NCI-H2196 treated with DMSO at 0.1 percent for 48 hours (cell line): ENCODE results near the gene DCAF8L1.
"Not testable (repeated sequence)": the region's sequence is repeated elsewhere in the genome, so short reads cannot be mapped to it uniquely, and the experiment has no call there.

Source experiments
- DNase-seq: peaks from one replicate; lab custom pipeline; 2025; ENCODE audit not compliant: unreplicated experiment; lab: John Stamatoyannopoulos, UW

DCAF8L1 gene

DNA sequence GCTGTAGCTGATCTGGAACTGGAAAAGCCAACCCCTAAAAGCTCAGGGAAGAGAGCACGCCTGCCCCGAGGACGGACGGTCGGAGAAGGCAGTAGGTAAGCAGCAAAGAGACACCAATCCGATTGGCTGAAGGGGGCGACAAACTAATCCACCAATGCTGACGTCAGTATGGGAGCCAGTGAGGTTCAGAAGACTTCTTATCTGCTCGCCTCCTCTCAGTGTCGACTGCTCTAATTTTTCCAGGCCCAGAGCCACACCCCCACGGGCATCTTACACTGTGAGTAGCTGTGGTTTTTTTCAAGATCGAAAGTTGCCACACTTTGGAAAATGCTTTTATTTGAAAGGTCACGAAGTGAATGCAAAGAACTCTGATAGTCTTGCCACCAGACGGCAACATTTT lies at the start of gene DCAF8L1:
Gene DCAF8L1 (minus strand): TSS at position 101 of the 400 bp plus-strand sequence. CDS start 115 bp downstream, outside the sequence.
- DNase-seq = no peak

- no peak for DNase-seq
Measured at GRCh38 chrX:28022371-28022770, 41.1 kb upstream of the DCAF8L1 start.

DNA sequence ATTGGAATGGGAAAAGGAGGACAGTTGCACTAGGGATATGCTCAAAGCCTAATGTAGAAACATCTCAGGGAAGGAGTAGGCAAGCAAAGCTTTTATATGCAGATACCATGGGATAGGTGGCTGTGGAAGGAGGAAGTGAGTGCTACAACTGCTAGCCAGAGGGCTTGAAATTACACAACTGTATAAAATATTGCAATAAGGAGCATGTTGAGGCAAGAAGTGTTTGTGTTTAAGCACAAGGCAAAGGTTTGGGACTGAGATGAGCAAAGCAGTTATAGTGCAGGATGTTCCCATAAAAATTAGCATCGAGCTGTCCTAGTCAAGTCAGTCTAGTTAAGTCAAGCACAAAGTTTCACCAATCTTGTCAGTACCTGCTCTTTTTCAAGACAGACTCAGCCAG lies 35.6 kb upstream of the DCAF8L1 start:
- no peak for DNase-seq

DNA sequence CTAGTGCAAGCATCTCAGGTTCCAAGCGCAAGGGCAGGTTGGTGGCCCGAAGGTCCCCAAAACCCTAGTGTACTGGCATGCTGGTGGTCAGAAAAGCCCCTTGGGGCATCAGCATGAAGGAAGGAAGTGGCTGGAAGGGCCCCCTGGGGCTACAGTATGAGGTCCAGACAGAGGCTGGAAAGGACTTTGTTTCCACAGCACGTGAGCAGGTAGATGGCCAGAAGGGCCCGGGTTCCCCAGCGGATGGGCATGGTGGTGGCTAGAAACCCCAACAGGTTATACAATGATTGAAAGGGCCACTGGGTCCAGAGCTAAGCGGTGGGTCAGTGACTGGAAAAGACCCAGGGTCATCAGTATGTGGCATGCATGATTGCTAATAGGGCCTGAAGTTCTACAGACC lies 34.7 kb upstream of the DCAF8L1 start:
- no peak for DNase-seq

GRCh38 chrX:28010875-28011274 lies 29.6 kb upstream of the DCAF8L1 start:
- no peak for DNase-seq

DNA sequence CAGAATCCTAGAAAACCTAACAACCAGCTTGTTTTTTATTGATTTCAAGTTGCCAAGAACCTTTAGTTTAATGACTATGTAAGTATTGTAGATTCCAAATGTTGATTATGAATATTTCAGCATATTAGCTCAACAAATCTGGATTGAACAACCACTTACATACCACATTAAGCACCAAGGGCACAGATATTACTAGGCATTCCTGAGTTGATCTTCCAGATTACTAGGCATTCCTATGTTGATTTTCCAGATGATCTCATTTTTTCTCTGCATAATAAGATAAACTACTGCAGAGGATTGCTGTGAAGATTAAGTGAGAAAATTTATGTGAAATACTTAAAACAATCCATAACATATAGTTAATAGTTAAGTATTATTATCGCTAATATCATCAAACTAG lies 17.4 kb upstream of the DCAF8L1 start:
- no peak for DNase-seq

GRCh38 chrX:27997622-27998021 lies 16.4 kb upstream of the DCAF8L1 start:
- DNase-seq = no peak

GRCh38 chrX:27996132-27996531 lies 14.9 kb upstream of the DCAF8L1 start:
- no peak for DNase-seq

GRCh38 chrX:27995611-27996010 lies 14.4 kb upstream of the DCAF8L1 start:
- DNase-seq = no peak

DNA sequence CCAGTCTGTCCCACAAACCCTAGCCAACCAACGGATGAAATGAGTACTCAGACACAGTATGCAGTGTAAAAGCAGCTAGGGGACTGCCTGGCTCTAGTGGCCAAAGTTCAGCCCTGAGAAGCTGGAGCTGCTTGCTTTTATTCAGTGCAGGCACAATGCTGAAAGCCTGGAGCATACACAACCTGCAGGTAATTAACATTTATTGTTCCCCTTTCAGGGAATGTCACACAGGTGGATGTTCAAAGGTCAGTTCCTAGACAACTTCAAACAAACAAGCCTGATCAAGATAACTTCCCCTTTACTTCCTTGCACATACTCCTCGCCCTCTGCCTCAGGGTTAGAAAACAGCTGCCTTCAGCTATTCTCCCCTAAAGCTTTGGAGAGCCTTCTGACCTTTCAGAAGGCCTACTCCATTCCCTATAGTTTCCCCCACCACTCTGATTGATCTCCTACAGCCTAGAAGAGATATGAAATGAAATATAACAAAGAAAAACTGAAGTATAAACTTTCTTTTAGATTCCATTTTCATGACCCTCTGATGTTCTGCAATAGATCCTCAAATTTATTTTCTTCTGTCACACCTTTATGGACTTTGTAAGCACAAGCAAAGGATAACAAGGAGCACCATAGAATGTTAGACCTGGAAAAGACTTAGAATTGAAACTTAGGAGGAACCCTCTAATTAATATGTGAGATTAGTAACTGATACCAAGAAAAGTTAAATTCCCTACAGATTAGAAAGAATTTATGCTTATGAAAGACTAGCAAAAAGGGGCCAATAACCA lies 6.8 kb upstream of the DCAF8L1 start:
- DNase-seq = no peak

DNA sequence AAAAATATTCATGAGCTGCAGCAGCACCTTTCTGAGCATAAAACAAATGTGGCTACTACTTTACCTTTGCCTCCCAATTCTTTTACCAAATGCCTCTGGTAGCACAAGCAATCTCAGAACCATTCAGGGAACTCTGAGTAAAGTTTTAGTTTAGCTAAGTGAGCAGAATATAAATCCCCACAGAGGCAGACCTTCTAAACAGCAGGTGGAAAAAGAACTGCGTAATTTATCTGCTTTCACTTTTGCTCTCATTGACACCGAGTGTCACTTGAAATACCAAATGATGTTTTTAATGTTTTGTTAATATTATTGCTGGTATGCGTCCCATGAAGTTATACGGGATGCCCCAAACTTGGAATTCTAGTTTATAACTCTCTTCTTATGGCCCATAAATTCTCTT lies 4.3 kb downstream of the DCAF8L1 start:
- not testable (repeated sequence) for DNase-seq

DNA sequence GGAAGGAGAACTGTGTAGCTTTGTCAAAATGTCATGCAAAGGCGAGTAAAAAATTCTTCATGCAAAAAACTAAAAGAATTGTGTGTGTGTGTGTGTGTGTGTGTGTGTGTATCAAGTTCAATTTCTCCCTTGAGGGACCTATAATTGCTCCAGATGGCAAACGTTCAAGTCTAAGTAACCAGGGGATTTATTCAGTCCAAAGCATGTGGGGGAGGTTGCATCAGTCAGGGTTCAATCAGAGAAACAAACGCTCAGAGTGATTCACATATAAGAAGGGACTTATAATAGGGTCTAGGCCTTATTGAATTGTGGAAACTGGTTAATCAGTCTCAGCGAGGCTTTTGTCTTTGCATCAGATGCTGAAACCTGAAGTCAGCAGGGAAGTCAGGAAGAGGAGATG lies 5.0 kb downstream of the DCAF8L1 start:
- DNase-seq = no peak

DNA sequence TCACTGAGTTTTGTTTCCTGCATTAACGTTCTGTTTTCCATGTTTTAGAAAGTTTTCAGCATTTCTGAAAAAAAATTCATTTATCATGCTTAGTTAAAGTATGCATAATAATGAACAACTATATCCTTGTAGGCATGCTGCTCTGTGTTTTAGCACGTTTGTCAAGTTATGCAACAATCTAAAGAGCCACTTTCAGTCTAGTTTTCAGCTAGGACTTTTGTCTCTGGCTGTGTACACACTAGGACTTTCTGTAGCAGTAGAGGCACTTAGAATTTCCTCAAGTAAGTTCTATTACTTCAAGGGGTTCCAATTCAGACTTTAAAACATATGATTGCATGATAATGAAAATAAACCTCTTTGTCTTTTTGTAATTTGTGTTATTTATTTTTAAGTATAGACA lies 12.4 kb downstream of the DCAF8L1 start:
- no peak for DNase-seq

DNA sequence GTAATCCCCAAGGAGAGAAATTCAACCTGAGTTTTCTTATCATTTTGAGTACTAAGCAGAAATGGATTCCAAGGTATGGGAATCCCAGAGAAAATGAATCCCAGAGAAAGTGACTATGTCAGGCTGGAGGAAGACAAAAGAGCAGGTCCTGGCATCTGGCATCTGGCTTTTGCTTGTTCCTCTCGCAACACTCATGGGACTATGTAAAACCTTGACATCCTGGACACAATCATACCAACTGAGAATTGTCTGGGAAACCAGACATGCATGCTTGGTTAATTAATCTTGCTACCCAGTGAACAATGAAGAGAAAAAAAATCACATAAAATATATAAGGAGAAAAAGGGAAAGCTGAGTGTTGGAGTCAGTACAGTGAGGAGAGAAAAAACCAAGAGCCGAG lies 12.9 kb downstream of the DCAF8L1 start:
- DNase-seq = no peak

- DNase-seq = no peak
Measured at GRCh38 chrX:27966955-27967354, 14.3 kb downstream of the DCAF8L1 start.

GRCh38 chrX:27966492-27966891 lies 14.8 kb downstream of the DCAF8L1 start:
- no peak for DNase-seq

GRCh38 chrX:27965348-27965747 lies 15.9 kb downstream of the DCAF8L1 start:
- DNase-seq = not testable (repeated sequence)

- DNase-seq = no peak
Measured at GRCh38 chrX:27964432-27964831, 16.8 kb downstream of the DCAF8L1 start.

DNA sequence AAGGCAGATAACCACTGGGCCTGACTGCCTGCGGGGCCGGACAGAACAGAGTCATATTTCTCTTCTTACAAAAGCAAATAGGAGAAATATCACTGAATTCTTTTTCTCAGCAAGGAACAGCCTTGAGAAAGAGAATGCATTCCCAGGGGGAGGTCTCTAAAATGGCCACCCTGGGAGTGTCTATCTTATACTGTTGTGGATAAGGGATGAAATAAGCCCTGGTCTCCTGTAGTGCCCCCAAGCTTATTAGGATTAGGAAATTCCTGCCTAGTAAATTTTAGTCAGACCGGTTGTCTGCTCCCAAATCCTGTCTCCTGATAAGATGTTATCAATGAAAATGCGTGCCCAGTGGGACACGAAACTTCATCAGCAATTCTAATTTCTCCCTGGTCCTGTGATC lies 20.8 kb downstream of the DCAF8L1 start:
- DNase-seq = not testable (repeated sequence)

- no peak for DNase-seq
Measured at GRCh38 chrX:27953171-27953570, 28.1 kb downstream of the DCAF8L1 start.

- DNase-seq = no peak
Measured at GRCh38 chrX:27933361-27933760, 47.9 kb downstream of the DCAF8L1 start.
